Activated naive CD4-positive, alpha-beta T cell treated with Interleukin-2 at 50 U/mL for 16 hours (primary cell): Measurements from ENCODE around the gene CACNA2D4.

ENCODE experiments used
- DNase-seq: peaks from one replicate; pipeline ENCODE4 v3.0.0-alpha.2; 2020

CACNA2D4 gene

GRCh38 chr12:1917172-1918070 is 1.0 kb downstream of the CACNA2D4 start:
- no peak for DNase-seq

- DNase-seq: no peak
Observed at GRCh38 chr12:1916371-1917171, 1.9 kb downstream of the CACNA2D4 start.

GRCh38 chr12:1915082-1915968 is 3.1 kb downstream of the CACNA2D4 start:
- DNase-seq: peak; percentile 17

- no peak for DNase-seq
Observed at GRCh38 chr12:1914114-1914911, 4.1 kb downstream of the CACNA2D4 start.

GRCh38 chr12:1913377-1914113 is 4.9 kb downstream of the CACNA2D4 start:
- DNase-seq: no peak

GRCh38 chr12:1912580-1913376 is 5.7 kb downstream of the CACNA2D4 start:
- no peak for DNase-seq

- DNase-seq: no peak
Observed at GRCh38 chr12:1911598-1912575, 6.6 kb downstream of the CACNA2D4 start.

GRCh38 chr12:1910468-1910867 is 8.0 kb downstream of the CACNA2D4 start:
- no peak for DNase-seq

GRCh38 chr12:1908758-1909157 is 9.7 kb downstream of the CACNA2D4 start:
- DNase-seq: no peak

GRCh38 chr12:1907652-1908611 is 10.5 kb downstream of the CACNA2D4 start:
- DNase-seq: peak; percentile 20

GRCh38 chr12:1906579-1906978 is 11.9 kb downstream of the CACNA2D4 start:
- DNase-seq: no peak

- no peak for DNase-seq
Observed at GRCh38 chr12:1904875-1905274, 13.6 kb downstream of the CACNA2D4 start.

GRCh38 chr12:1896964-1897363 is 21.5 kb downstream of the CACNA2D4 start:
- no peak for DNase-seq

GRCh38 chr12:1890810-1891209 is 27.6 kb downstream of the CACNA2D4 start:
- no peak for DNase-seq

GRCh38 chr12:1890119-1890703 is 28.2 kb downstream of the CACNA2D4 start:
- DNase-seq: no peak

GRCh38 chr12:1888923-1889322 is 29.5 kb downstream of the CACNA2D4 start:
- no peak for DNase-seq

GRCh38 chr12:1886396-1887008 is 31.9 kb downstream of the CACNA2D4 start:
- DNase-seq: no peak
